GM19452 (cell line): ENCODE measurements around the gene ALDH1A1.

Experiments used
- ATAC-seq: cut with Tn5 transposase; IDR thresholded peaks from one replicate; pipeline ENCODE4 v1.9.1; 2021; ENCODE audit not compliant: unreplicated experiment

The ALDH1A1 gene

DNA sequence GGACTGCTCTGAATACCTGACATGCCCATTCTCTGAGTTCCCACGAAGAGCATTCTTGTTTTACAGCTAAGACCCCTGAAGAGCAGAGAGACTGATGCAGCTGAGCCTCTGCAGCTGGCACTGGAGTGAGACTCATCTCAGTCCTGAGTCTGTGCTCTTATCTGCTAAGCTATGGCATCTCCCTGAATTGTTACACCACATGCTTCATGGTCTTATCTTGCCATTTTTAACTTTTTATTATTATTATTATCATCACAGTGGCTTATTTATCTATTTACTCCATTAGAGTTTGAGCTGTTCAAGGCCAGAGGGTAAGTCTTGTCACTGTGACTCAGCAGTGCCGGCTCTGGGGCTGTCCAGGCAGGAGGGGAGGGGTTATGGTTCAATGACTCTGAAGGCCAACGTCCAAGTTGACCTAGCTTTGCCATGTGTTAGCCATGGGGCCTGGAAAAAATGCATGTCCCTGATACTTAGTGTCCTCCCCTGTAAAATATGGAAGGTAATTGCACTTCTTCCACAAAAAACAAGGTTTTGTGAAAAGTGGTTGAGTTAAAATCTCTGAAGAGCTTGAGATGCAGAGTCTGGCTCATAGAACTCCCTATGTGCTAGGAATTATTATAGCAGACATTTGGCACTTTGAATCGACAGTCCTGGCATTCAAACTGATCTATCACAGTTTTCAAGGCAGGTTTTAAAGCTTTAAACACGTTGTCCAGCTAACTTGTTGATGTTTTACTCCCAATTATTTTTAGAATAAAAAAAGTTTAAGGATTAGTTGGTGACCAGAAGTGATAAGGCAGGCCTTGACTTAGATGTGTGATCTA lies 94.6 kb downstream of the ALDH1A1 start:
- no peak for ATAC-seq

DNA sequence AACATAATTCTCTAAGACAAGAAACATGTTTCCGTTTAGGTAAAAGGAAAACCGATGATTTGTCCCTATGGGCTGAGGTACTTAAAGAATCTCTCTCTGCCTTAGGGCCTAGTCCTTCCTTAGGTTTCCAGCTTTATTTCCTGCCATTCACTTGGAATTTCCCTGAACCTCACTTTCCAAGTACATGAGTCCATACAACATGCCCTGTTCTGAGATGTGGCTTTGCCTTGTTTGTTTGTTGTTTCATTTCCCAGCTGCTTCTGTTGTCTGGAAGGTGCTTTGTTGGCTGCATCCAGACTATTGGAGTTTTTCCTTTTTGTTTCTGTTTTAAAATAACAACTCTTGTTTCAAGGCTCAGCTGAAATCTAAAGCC lies 95.2 kb downstream of the ALDH1A1 start:
- ATAC-seq, result no peak

DNA sequence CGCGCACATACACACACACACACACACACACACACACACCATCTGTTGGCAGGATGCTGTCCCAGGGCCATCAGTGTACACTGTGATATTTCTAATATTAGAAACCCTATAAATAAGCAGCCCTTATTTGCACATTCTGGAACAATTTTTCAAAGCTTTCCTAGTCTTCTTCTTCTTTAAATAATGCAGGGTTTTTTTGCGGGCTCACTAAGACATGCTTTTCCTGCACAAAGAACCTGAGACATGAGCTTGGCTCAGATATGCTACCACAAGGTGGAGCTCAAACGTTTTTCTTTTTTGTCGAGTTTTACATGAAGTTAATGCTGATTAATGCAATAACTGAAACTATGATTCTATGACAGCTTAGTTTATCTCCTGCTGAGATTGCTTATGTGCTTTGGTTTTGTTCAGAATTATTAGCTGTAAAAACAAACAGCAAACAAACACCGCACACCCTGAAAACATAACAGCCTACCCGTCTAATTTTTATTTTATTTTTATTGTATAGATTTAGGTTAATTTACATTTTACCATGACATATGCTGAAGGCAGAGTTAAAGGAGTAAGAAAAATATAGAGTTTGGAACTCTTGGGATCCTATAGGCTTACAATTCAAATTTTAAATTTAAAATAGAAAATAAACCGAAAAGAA lies 95.8 kb downstream of the ALDH1A1 start:
- no peak for ATAC-seq

DNA sequence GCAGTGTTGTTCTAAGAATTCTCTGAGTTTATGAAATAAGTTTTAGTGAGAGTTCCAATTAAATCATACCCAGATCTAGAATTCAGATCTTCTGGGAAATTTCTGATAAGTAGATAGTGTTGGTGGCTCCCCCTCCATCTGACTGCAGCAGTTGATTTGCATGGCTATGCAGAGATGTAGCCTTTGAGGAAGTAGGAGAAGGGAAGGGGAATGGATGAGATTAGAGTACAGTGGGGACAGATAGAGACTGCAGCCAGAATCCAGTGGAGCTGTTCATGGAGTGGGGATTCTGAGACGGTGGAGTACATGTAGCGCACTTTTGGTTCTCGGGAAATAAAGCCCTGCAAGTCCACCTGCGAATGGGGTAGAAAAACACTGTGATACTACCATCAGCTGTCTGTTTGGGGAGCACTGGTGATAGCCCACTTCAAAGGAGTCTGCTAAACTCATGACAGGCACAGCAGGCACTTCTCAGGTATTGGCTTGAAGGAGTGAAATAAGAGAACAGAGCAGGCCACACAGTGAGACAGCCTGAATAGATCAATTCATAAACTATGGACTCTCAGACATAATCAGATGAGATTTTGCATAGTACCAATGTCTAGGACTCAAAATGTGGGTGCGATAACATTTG lies 96.8 kb downstream of the ALDH1A1 start:
- no peak for ATAC-seq

DNA sequence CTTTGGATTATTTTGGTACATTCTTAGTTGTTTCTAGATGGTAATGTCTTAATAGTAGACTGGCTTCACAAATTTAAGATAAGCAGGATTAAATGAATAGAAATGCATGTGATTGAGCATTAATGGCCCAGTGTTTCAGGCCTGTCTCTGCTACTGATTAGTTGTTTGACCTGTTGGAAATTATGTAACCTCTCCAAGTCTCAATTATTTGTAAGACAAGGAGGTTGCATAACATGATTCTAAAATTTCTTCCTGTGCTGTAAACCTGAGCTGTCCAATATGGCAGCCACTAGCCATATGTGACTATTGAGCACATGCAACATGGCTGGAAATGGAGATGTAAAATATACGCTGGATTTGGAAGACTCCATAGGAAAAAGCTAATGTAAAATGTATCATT lies 97.5 kb downstream of the ALDH1A1 start:
- ATAC-seq, result no peak
